ENCODE data around the gene GABPB2.

DNA sequence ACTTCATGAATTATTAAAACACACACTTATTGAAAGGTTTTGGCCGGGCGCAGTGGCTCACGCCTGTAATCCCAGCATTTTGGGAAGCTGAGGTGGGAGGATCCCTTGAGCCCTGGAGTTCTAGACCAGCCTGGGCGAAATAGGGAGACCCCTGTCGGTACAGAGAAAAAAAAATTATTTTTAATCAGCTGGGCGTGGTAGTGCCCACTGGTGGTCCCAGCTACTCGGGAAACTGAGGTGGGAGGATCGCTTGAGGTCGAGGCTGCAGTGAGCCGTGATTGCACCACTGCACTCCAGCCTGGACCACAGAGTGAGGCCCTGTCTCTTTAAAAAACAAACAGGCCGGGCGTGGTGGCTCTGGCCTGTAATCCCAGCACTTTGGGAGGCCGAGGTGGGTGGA, 1.7 kb downstream of the GABPB2 start:
- TF ChIP-seq, protein P1, sequence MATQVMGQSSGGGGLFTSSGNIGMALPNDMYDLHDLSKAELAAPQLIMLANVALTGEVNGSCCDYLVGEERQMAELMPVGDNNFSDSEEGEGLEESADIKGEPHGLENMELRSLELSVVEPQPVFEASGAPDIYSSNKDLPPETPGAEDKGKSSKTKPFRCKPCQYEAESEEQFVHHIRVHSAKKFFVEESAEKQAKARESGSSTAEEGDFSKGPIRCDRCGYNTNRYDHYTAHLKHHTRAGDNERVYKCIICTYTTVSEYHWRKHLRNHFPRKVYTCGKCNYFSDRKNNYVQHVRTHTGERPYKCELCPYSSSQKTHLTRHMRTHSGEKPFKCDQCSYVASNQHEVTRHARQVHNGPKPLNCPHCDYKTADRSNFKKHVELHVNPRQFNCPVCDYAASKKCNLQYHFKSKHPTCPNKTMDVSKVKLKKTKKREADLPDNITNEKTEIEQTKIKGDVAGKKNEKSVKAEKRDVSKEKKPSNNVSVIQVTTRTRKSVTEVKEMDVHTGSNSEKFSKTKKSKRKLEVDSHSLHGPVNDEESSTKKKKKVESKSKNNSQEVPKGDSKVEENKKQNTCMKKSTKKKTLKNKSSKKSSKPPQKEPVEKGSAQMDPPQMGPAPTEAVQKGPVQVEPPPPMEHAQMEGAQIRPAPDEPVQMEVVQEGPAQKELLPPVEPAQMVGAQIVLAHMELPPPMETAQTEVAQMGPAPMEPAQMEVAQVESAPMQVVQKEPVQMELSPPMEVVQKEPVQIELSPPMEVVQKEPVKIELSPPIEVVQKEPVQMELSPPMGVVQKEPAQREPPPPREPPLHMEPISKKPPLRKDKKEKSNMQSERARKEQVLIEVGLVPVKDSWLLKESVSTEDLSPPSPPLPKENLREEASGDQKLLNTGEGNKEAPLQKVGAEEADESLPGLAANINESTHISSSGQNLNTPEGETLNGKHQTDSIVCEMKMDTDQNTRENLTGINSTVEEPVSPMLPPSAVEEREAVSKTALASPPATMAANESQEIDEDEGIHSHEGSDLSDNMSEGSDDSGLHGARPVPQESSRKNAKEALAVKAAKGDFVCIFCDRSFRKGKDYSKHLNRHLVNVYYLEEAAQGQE (IDR thresholded peaks at IDR 0.05; ENCODE audit: unreplicated experiment), result no peak
- TF ChIP-seq, protein P2, sequence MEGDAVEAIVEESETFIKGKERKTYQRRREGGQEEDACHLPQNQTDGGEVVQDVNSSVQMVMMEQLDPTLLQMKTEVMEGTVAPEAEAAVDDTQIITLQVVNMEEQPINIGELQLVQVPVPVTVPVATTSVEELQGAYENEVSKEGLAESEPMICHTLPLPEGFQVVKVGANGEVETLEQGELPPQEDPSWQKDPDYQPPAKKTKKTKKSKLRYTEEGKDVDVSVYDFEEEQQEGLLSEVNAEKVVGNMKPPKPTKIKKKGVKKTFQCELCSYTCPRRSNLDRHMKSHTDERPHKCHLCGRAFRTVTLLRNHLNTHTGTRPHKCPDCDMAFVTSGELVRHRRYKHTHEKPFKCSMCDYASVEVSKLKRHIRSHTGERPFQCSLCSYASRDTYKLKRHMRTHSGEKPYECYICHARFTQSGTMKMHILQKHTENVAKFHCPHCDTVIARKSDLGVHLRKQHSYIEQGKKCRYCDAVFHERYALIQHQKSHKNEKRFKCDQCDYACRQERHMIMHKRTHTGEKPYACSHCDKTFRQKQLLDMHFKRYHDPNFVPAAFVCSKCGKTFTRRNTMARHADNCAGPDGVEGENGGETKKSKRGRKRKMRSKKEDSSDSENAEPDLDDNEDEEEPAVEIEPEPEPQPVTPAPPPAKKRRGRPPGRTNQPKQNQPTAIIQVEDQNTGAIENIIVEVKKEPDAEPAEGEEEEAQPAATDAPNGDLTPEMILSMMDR (conservative IDR thresholded peaks at IDR 0.05; ENCODE audit: low read depth in 2 of 2), result peak; percentile 46 to 49
- TF ChIP-seq POLR2AphosphoS5 (IDR thresholded peaks at IDR 0.05; ENCODE audit: low read depth) (no peak), EZH2 (IDR thresholded peaks at IDR 0.05; ENCODE audit: low read depth, unreplicated experiment) (no peak), EZH2phosphoT487 (IDR thresholded peaks at IDR 0.05; ENCODE audit: unreplicated experiment) (no peak), ZNF331 (CRISPR knock-in tag; IDR thresholded peaks at IDR 0.05; ENCODE audit: low read depth) (no peak), STAT1 (IDR thresholded peaks at IDR 0.05; ENCODE audit: unreplicated experiment) (no peak), CREB1 (CRISPR knock-in tag; IDR thresholded peaks at IDR 0.05; ENCODE audit: low read depth) (no peak), NANOG (IDR thresholded peaks at IDR 0.05; ENCODE audit: borderline replicate concordance) (no peak), JUNB (IDR thresholded peaks at IDR 0.05; ENCODE audit: unreplicated experiment) (no peak)
- TF ChIP-seq, protein P3, sequence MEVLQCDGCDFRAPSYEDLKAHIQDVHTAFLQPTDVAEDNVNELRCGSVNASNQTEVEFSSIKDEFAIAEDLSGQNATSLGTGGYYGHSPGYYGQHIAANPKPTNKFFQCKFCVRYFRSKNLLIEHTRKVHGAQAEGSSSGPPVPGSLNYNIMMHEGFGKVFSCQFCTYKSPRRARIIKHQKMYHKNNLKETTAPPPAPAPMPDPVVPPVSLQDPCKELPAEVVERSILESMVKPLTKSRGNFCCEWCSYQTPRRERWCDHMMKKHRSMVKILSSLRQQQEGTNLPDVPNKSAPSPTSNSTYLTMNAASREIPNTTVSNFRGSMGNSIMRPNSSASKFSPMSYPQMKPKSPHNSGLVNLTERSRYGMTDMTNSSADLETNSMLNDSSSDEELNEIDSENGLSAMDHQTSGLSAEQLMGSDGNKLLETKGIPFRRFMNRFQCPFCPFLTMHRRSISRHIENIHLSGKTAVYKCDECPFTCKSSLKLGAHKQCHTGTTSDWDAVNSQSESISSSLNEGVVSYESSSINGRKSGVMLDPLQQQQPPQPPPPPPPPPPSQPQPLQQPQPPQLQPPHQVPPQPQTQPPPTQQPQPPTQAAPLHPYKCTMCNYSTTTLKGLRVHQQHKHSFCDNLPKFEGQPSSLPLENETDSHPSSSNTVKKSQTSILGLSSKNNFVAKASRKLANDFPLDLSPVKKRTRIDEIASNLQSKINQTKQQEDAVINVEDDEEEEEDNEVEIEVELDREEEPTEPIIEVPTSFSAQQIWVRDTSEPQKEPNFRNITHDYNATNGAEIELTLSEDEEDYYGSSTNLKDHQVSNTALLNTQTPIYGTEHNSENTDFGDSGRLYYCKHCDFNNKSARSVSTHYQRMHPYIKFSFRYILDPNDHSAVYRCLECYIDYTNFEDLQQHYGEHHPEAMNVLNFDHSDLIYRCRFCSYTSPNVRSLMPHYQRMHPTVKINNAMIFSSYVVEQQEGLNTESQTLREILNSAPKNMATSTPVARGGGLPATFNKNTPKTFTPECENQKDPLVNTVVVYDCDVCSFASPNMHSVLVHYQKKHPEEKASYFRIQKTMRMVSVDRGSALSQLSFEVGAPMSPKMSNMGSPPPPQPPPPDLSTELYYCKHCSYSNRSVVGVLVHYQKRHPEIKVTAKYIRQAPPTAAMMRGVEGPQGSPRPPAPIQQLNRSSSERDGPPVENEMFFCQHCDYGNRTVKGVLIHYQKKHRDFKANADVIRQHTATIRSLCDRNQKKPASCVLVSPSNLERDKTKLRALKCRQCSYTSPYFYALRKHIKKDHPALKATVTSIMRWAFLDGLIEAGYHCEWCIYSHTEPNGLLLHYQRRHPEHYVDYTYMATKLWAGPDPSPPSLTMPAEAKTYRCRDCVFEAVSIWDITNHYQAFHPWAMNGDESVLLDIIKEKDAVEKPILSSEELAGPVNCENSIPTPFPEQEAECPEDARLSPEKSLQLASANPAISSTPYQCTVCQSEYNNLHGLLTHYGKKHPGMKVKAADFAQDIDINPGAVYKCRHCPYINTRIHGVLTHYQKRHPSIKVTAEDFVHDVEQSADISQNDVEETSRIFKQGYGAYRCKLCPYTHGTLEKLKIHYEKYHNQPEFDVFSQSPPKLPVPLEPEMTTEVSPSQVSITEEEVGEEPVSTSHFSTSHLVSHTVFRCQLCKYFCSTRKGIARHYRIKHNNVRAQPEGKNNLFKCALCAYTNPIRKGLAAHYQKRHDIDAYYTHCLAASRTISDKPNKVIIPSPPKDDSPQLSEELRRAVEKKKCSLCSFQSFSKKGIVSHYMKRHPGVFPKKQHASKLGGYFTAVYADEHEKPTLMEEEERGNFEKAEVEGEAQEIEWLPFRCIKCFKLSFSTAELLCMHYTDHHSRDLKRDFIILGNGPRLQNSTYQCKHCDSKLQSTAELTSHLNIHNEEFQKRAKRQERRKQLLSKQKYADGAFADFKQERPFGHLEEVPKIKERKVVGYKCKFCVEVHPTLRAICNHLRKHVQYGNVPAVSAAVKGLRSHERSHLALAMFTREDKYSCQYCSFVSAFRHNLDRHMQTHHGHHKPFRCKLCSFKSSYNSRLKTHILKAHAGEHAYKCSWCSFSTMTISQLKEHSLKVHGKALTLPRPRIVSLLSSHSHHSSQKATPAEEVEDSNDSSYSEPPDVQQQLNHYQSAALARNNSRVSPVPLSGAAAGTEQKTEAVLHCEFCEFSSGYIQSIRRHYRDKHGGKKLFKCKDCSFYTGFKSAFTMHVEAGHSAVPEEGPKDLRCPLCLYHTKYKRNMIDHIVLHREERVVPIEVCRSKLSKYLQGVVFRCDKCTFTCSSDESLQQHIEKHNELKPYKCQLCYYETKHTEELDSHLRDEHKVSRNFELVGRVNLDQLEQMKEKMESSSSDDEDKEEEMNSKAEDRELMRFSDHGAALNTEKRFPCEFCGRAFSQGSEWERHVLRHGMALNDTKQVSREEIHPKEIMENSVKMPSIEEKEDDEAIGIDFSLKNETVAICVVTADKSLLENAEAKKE (CRISPR knock-in tag; IDR thresholded peaks at IDR 0.05), result no peak

Data from GM23338 (cell line).